NCI-H1436 treated with DMSO at 0.1 percent for 48 hours (cell line): Measurements from ENCODE around the gene IMP4.
A peak's percentile ranks its signal among the peaks of the same experiment; 100 is the strongest.
"Not testable (repeated sequence)": the region's sequence is repeated elsewhere in the genome, so short reads cannot be mapped to it uniquely, and the experiment has no call there.

Source experiments
- DNase-seq: peaks from one replicate; lab custom pipeline; 2025; lab: John Stamatoyannopoulos, UW

The IMP4 gene

DNA sequence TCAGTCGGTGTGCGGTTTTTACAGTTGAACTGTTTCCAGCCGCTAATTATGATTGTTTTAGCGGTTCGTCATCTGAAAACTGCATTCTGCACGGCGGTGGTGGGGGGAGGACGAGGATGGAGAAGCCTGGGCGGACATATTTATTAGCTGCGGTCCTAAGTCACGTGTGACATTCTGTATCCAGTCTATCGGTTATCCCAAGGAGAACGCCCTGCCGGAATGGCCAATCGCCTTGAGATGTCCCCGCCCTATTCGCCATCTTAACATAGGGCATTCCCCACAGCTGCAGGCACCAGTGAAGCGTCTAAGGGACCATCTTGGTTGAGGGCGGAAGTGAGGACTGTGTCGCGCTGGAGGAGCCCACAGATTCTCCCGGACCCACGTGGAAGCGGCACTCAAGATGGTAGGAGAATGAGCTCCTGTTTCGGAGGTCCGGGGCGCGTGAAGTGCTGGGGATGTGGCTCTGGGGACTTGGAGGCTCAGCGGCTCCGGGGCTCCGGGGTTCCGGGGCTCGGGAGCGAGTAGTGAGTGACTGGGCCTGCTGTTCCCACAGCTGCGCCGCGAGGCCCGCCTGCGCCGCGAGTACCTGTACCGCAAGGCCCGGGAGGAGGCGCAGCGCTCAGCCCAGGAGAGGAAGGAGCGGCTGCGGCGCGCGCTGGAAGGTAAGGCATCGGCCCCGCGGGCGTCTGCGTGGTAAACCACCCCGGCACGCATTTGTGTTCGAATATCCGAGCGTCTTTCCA is at the start of gene IMP4:
TSS of gene IMP4 (plus strand) at position 365 of the 743 bp plus-strand sequence. CDS start at position 401, 36 bp downstream.
- DNase-seq, result peak; percentile 95

DNA sequence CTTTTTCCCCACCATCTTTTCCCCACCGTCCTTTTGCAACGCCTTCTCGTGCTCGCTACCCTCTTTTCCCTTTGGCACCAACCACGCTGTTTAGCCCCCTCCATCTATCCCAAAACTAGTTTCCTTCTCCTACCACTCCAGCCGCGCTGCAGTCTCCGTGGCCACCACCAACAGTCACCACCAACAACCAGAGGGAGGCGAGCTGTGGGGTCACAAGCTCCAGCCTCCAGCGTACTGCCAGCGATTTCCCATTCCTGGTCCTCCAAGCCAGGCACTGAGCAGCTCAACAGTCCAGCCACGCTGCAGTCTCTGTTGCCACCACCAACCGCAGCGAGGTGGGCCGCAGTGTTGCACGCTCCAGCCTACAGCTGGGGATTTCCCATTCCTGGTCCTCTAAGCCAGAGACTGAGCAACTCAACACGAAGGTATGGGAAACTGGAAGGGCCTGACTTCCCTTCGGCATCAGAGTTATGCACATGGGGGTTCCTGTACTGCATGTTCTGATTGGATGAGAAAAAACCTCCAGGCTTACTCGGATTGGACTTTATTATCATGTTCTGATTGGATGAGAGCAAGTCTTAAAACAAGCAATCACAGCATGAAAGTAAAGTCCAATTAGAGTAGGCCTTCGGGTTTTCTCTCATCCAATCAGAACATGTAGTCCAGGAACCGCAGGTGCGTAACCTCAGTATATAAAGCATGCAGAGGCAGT is 42.3 kb upstream of the IMP4 start:
- no peak for DNase-seq

DNA sequence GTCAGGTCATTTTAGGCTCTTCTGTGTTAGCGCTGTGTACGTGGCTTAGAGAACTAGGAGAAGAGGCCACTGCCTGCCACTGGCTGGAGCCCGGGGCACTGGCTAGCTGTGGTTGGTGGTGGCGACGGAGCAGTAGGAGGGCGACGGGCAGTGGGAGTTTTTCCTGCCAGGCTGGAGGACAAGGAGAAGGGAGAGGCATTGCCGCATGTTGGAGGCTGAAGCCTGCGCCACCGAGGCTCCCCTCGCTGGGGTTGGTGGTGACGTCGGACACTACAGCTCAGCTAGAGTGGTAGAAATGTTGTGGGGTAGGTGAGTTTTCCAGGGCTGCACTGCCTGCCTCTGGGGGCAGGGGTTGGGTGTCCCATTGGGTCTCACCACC is 41.7 kb upstream of the IMP4 start:
- DNase-seq, result no peak

GRCh38 chr2:130302164-130302886 is 40.4 kb upstream of the IMP4 start:
- no peak for DNase-seq

DNA sequence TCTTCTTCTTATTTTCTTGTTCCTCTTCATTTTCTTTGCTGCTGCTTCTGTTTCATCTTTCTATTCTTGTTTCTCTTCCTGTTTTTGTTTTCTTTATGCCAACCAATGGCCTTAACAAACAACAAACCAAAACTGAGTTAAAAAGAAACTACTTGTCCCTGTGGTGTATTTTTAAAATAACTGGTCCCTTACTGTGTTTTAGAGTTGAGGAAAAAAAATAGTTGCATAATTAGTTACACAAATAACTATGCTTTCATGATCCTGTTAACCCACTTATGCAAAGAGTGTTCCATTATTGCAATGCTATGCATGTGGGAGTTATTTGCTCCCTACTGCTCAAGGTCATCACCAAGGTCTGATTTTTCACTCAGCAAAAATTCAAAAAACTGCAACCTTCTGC is 39.5 kb upstream of the IMP4 start:
- no peak for DNase-seq

- no peak for DNase-seq
Observed at GRCh38 chr2:130304726-130305125, 38.0 kb upstream of the IMP4 start.

DNA sequence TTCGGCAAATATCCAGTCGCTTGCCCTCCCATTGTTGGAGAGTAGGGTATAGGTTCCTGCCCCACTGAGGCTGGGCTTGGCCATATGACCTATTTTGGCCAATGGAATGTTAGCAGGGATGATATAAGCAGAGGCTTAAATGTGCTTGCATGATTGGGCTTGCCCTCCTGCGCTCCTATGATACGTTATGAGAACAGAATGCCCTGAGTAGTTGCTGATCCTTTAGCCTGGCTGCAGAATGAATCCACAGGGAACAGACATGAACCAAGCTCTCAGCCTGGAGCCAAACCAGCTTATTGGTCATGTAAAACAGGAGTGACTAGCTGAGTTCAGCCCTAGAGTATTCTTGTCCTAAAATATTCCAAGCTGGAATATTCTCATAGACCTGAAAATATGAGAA is 34.8 kb upstream of the IMP4 start:
- DNase-seq, result no peak

DNA sequence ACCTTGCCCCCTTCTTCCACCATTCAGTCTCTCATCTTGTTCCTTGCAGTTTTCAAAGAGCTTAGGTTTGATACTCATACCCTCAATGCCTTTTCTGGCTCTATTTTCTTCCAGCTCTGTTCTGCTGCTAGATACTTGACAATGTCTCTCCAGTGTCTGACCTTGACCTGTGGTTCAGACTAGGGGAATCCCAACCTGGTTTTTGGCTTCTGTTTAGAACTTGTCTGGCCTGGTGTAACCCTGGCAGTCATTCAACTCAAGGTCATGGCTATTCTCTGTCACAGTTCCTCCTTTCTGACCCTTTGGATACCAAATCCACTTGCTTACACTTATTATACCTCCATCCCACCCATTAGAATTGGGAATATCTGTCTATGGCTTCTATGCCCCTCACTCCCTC is 31.8 kb upstream of the IMP4 start:
- DNase-seq, result no peak

- DNase-seq, result no peak
Observed at GRCh38 chr2:130313812-130314334, 28.8 kb upstream of the IMP4 start.

GRCh38 chr2:130314377-130314776 is 28.3 kb upstream of the IMP4 start:
- DNase-seq, result no peak

- DNase-seq, result no peak
Observed at GRCh38 chr2:130316596-130316995, 26.1 kb upstream of the IMP4 start.

DNA sequence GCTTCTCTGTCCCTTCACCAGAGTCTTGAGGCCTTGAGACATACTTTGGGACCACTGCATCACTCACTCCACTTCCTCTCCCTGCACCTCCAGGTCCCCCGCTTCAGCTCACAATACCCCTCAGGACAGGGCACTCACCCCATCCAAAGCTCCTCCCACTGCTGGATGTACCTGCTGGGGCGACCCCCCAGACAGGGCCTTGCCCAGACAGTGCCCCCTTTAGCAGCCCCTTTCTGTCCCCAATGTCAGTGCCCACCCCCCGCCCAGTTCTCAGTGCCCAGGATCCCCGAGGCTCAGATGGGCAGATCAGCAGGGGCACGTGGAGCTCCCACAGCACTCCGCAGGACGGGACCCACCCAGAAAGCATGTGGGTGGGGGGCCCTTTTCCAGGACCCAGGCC is 23.8 kb upstream of the IMP4 start:
- DNase-seq, result no peak

DNA sequence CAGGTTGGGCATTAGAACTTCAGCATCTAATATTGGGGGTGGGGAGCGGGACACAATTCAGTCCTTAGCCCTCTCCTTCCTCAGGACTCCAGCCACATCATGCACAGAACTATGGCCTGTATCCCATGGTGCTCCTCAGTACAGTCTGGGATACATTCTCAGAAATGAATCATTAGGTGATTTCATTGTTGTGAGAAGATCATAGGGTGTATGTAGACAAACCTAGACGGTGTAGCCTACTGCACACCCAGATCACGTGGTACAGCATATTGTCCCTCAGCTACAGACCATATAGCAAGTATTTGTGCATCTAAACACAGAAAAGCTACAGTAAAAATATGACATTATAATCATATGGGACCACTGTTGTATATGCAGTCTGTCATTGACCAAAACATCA is 23.2 kb upstream of the IMP4 start:
- DNase-seq, result no peak

- no peak for DNase-seq
Observed at GRCh38 chr2:130327703-130328527, 14.8 kb upstream of the IMP4 start.

DNA sequence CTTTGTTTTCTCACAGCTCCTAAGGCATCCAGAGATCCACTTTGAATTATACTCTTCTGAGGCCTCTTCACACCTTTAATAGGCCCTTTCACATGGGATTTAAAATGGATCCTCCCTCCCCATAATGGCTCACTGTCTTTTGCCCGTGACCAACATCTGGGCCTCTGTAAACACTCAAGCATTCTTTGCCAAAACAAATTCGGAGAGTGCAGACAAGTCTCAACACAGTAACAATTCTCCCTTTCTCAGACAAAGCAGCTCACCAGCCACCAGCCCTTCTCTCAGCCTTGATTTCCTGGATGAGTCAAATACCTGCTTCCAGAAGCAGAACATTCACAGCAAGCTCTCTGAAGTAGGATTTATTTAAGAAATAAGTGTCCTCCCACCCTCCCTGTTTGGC is 14.0 kb upstream of the IMP4 start:
- no peak for DNase-seq

- no peak for DNase-seq
Observed at GRCh38 chr2:130332271-130333073, 10.2 kb upstream of the IMP4 start.

DNA sequence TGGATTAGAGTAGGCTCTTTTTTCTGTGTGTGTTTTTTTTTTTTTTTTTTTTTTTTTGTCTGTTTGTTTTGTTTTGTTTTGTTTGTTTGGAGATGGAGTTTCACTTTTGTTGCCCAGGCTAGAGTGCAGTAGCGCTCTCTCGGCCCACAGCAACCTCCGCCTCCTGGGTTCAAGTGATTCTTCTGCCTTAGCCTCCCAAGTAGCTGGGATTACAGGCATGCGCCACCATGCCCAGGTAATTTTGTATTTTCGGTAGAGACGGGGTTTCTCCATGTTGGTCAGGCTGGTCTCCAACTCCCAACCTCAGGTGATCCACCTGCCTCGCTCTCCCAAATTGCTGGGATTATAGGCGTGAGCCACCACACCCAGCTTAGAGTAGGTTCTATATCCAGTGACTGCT is 9.4 kb upstream of the IMP4 start:
- DNase-seq, result not testable (repeated sequence)

DNA sequence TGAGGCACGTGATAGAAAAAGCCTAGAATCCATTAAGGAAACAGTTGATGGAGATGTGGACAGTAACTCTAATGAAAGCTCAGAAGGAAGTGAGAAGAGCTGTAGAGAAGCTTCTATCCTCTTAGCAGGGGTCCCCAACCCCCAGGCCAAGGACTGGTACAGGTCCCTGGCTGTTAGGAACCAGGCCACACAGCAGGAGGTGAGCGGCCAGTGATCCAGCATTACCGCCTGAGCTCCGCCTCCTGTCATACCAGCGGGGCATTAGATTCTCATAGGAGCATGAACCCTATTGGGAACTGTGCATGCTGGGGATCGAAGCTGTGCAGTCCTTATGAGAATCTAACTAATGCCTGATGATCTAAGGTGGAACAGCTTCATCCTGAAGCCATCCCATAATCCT is 8.7 kb upstream of the IMP4 start:
- no peak for DNase-seq

DNA sequence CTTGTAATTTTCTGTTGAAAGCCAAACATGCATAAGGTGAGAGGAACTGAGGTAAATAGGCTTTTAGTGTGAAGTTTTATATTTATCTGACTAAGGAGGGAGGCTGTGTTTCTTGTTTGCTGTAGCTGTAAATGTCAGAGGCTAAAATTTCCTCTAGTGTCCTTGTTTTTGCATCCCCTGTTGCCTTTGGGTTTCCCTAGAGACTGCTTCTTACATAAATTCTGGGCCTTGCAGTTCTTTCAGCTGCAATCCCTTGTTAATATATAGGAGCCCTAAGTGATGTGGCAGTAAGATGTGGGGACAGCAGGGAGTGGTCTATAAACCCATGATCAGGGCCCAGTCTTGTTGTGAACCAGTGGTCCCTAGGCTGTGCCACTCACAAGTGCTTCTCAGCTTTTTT is 7.5 kb upstream of the IMP4 start:
- DNase-seq, result no peak

- no peak for DNase-seq
Observed at GRCh38 chr2:130336150-130336876, 6.4 kb upstream of the IMP4 start.
